Stimulated activated naive B cell treated with anti-CD40 and anti-IgM and Interleukin-4, amounts not matched to agents 10 μg/mL and 1 μg/mL and 100 μg/mL, for 72 hours (primary cell): ENCODE measurements around the gene DNER.
A peak's percentile ranks its signal among the peaks of the same experiment; 100 is the strongest.
"Not testable (repeated sequence)": the region's sequence is repeated elsewhere in the genome, so short reads cannot be mapped to it uniquely, and the experiment has no call there.

ENCODE experiments used
- ATAC-seq, 2 donors: fragments of 150-1000 bp; cut with Tn5 transposase; replicated peaks; 2 replicates each; pipeline ENCODE4 v1.10.0; 2021; ENCODE audit warnings: moderate library complexity in 1 of 2
- DNase-seq: peaks from one replicate; pipeline ENCODE4 v3.0.0; 2021
- H3K27ac Mint-ChIP-seq: one replicate; pipeline ENCODE4 v1.8.0; 2022; ENCODE audit warnings: mild to moderate bottlenecking, mixed read lengths
- H3K27me3 Mint-ChIP-seq, 2 donors: one replicate each; pipeline ENCODE4 v1.8.0; 2022; ENCODE audit warnings: mixed read lengths in 2 of 2
- H3K36me3 Mint-ChIP-seq, 2 donors: one replicate each; pipeline ENCODE4 v1.8.0; 2022; ENCODE audit warnings: mixed read lengths in 2 of 2, mild to moderate bottlenecking in 1 of 2
- H3K4me1 Mint-ChIP-seq, 2 donors: one replicate each; pipeline ENCODE4 v1.8.0; 2022; ENCODE audit warnings: mixed read lengths in 2 of 2, mild to moderate bottlenecking in 1 of 2
- H3K4me3 Mint-ChIP-seq, 2 donors: one replicate each; pipeline ENCODE4 v1.8.0; 2022; ENCODE audit warnings: mild to moderate bottlenecking in 2 of 2, mixed read lengths in 2 of 2, moderate library complexity in 1 of 2
- H3K9me3 Mint-ChIP-seq, 2 donors: one replicate each; pipeline ENCODE4 v1.8.0; 2022; ENCODE audit warnings: mixed read lengths in 2 of 2, mild to moderate bottlenecking in 1 of 2

DNER gene

GRCh38 chr2:229714080-229714735 is at the start of gene DNER:
Gene DNER, minus strand, starts transcription at chr2:229714555. Its CDS starts 132 bp downstream, at chr2:229714423.
- H3K27ac Mint-ChIP-seq = no peak within 1 kb of the TSS
- H3K27me3 Mint-ChIP-seq = peaks cover 61 to 73% of the 10 kb centered on the region in 2 donors
- peaks cover 0 to 4% of the 10 kb centered on the region in 2 donors for H3K9me3 Mint-ChIP-seq
- peak; percentile 30 for DNase-seq
- H3K4me1 Mint-ChIP-seq = peaks cover 7 to 18% of the 10 kb centered on the region in 2 donors
- H3K4me3 Mint-ChIP-seq = peak within 1 kb of the TSS; percentile 66 to 76
- ATAC-seq = peak; percentile 79 to 80
- H3K36me3 Mint-ChIP-seq = no peaks in the 10 kb centered on the region

- DNase-seq (no peak), ATAC-seq (no peak)
- Mint-ChIP-seq H3K9me3 (peaks cover 0 to 1% of the 10 kb centered on the region in 2 donors), H3K4me3 (no peak overlapping the region), H3K27me3 (no peaks in the 10 kb centered on the region), H3K36me3 (peaks cover 32 to 34% of the 10 kb centered on the region in 2 donors), H3K4me1 (no peaks in the 10 kb centered on the region), H3K27ac (peak overlapping the region; percentile 31)
Observed at GRCh38 chr2:229761663-229762062, 47.3 kb upstream of the DNER start.

- not testable (repeated sequence) for H3K27me3 Mint-ChIP-seq, H3K27ac Mint-ChIP-seq, H3K4me3 Mint-ChIP-seq, DNase-seq, H3K9me3 Mint-ChIP-seq, H3K4me1 Mint-ChIP-seq, H3K36me3 Mint-ChIP-seq, ATAC-seq
Observed at GRCh38 chr2:229757462-229757861, 43.1 kb upstream of the DNER start.

GRCh38 chr2:229752970-229753729 is 38.8 kb upstream of the DNER start:
- no peak overlapping the region for H3K4me3 Mint-ChIP-seq
- no peaks in the 10 kb centered on the region for H3K27me3 Mint-ChIP-seq
- no peak for DNase-seq
- H3K36me3 Mint-ChIP-seq = peaks cover 11 to 12% of the 10 kb centered on the region in 2 donors
- peaks cover 4 to 6% of the 10 kb centered on the region in 2 donors for H3K4me1 Mint-ChIP-seq
- no peak for ATAC-seq
- peaks cover 0 to 3% of the 10 kb centered on the region in 2 donors for H3K9me3 Mint-ChIP-seq
- H3K27ac Mint-ChIP-seq = no peak overlapping the region

- H3K27ac Mint-ChIP-seq = peak overlapping the region; percentile 82
- H3K9me3 Mint-ChIP-seq = peaks cover 2 to 3% of the 10 kb centered on the region in 2 donors
- DNase-seq = no peak
- H3K4me1 Mint-ChIP-seq = peaks cover 4 to 6% of the 10 kb centered on the region in 2 donors
- no peaks in the 10 kb centered on the region for H3K27me3 Mint-ChIP-seq
- H3K4me3 Mint-ChIP-seq = no peak overlapping the region
- ATAC-seq = peak in 1 of 2 donors; percentile 25
- peaks cover 5 to 7% of the 10 kb centered on the region in 2 donors for H3K36me3 Mint-ChIP-seq
Observed at GRCh38 chr2:229749779-229750178, 35.4 kb upstream of the DNER start.

GRCh38 chr2:229748950-229749349 is 34.6 kb upstream of the DNER start:
- H3K27me3 Mint-ChIP-seq = no peaks in the 10 kb centered on the region
- ATAC-seq = no peak

GRCh38 chr2:229742691-229743090 is 28.3 kb upstream of the DNER start:
- not testable (repeated sequence) for ATAC-seq, H3K36me3 Mint-ChIP-seq, DNase-seq, H3K4me1 Mint-ChIP-seq, H3K4me3 Mint-ChIP-seq, H3K27me3 Mint-ChIP-seq, H3K27ac Mint-ChIP-seq
- H3K9me3 Mint-ChIP-seq = peaks cover 13 to 15% of the 10 kb centered on the region in 2 donors

More at GRCh38 chr2:229748950-229749349, 34.6 kb upstream of the DNER start:
- peaks cover 5 to 6% of the 10 kb centered on the region in 2 donors for H3K36me3 Mint-ChIP-seq
- H3K9me3 Mint-ChIP-seq = peaks cover 2 to 3% of the 10 kb centered on the region in 2 donors
- no peak overlapping the region for H3K27ac Mint-ChIP-seq
- H3K4me3 Mint-ChIP-seq = no peak overlapping the region
- peaks cover 4 to 6% of the 10 kb centered on the region in 2 donors for H3K4me1 Mint-ChIP-seq
- DNase-seq = no peak

- H3K27me3 Mint-ChIP-seq = peaks cover 0 to 6% of the 10 kb centered on the region in 2 donors
- peaks cover 19 to 23% of the 10 kb centered on the region in 2 donors for H3K9me3 Mint-ChIP-seq
- no peak overlapping the region for H3K27ac Mint-ChIP-seq
- H3K4me1 Mint-ChIP-seq = no peaks in the 10 kb centered on the region
- ATAC-seq = no peak
- peaks cover 0 to 4% of the 10 kb centered on the region in 2 donors for H3K36me3 Mint-ChIP-seq
- H3K4me3 Mint-ChIP-seq = no peak overlapping the region
- DNase-seq = no peak
Observed at GRCh38 chr2:229740279-229740678, 25.9 kb upstream of the DNER start.

GRCh38 chr2:229738024-229738625 is 23.8 kb upstream of the DNER start:
- Mint-ChIP-seq H3K9me3 (peaks cover 19 to 23% of the 10 kb centered on the region in 2 donors), H3K27me3 (peaks cover 0 to 17% of the 10 kb centered on the region in 2 donors), H3K4me3 (no peak overlapping the region), H3K36me3 (peaks cover 0 to 4% of the 10 kb centered on the region in 2 donors), H3K4me1 (no peaks in the 10 kb centered on the region), H3K27ac (no peak overlapping the region)
- ATAC-seq = no peak
- no peak for DNase-seq

GRCh38 chr2:229734410-229734809 is 20.1 kb upstream of the DNER start:
- DNase-seq = no peak
- Mint-ChIP-seq H3K36me3 (peaks cover 0 to 4% of the 10 kb centered on the region in 2 donors), H3K9me3 (peaks cover 16 to 20% of the 10 kb centered on the region in 2 donors), H3K27ac (no peak overlapping the region), H3K4me1 (peaks cover 0 to 2% of the 10 kb centered on the region in 2 donors), H3K4me3 (no peak overlapping the region), H3K27me3 (peaks cover 8 to 21% of the 10 kb centered on the region in 2 donors)
- ATAC-seq = no peak

- no peak for ATAC-seq
- Mint-ChIP-seq H3K9me3 (peaks cover 13 to 15% of the 10 kb centered on the region in 2 donors), H3K27me3 (peaks cover 8 to 21% of the 10 kb centered on the region in 2 donors), H3K36me3 (peaks cover 0 to under 1% of the 10 kb centered on the region in 2 donors), H3K27ac (no peak overlapping the region), H3K4me3 (no peak overlapping the region), H3K4me1 (peaks cover 0 to 2% of the 10 kb centered on the region in 2 donors)
- DNase-seq = no peak
Observed at GRCh38 chr2:229733611-229734245, 19.4 kb upstream of the DNER start.

- H3K27ac Mint-ChIP-seq = no peak overlapping the region
- DNase-seq (no peak), ATAC-seq (no peak)
- no peak overlapping the region for H3K4me3 Mint-ChIP-seq
- H3K4me1 Mint-ChIP-seq = peaks cover 0 to 2% of the 10 kb centered on the region in 2 donors
- peaks cover 7 to 10% of the 10 kb centered on the region in 2 donors for H3K9me3 Mint-ChIP-seq
- H3K36me3 Mint-ChIP-seq = no peaks in the 10 kb centered on the region
- peaks cover 8 to 21% of the 10 kb centered on the region in 2 donors for H3K27me3 Mint-ChIP-seq
Observed at GRCh38 chr2:229732897-229733296, 18.5 kb upstream of the DNER start.

- no peak overlapping the region for H3K4me3 Mint-ChIP-seq
- peaks cover 0 to 2% of the 10 kb centered on the region in 2 donors for H3K4me1 Mint-ChIP-seq
- H3K27ac Mint-ChIP-seq = no peak overlapping the region
- ATAC-seq (no peak), DNase-seq (no peak)
- H3K36me3 Mint-ChIP-seq = no peaks in the 10 kb centered on the region
- H3K27me3 Mint-ChIP-seq = peaks cover 8 to 21% of the 10 kb centered on the region in 2 donors
- H3K9me3 Mint-ChIP-seq = peaks cover 2% of the 10 kb centered on the region in 2 donors
Observed at GRCh38 chr2:229731916-229732315, 17.6 kb upstream of the DNER start.

- H3K27me3 Mint-ChIP-seq = peaks cover 8 to 21% of the 10 kb centered on the region in 2 donors
- H3K4me3 Mint-ChIP-seq = no peak overlapping the region
- H3K27ac Mint-ChIP-seq = no peak overlapping the region
- DNase-seq (no peak), ATAC-seq (no peak)
- H3K4me1 Mint-ChIP-seq = peaks cover 0 to 2% of the 10 kb centered on the region in 2 donors
- no peaks in the 10 kb centered on the region for H3K36me3 Mint-ChIP-seq
- no peaks in the 10 kb centered on the region for H3K9me3 Mint-ChIP-seq
Observed at GRCh38 chr2:229731363-229731762, 17.0 kb upstream of the DNER start.
